Trophoblast cell (in vitro differentiated cells and primary cell): ENCODE data around the gene DNM3.

Source experiments
- DNase-seq, 2 donors: peaks; one replicate each; pipeline ENCODE4 v3.0.0-alpha.2; 2016
- H2AFZ ChIP-seq: 2 replicates; pipeline ENCODE4 v1.6.1; 2013; ENCODE audit warnings: low read length, moderate library complexity, mild to moderate bottlenecking; ENCODE audit not compliant: insufficient read depth, poor library complexity
- H2AK5ac ChIP-seq: 2 replicates; pipeline ENCODE4 v1.6.1; 2013; ENCODE audit warnings: mild to moderate bottlenecking, low read length
- H2BK120ac ChIP-seq: 2 replicates; pipeline ENCODE4 v1.6.1; 2013; ENCODE audit warnings: low read length, mild to moderate bottlenecking, moderate library complexity; ENCODE audit not compliant: insufficient read depth, poor library complexity
- H2BK12ac ChIP-seq: 2 replicates; pipeline ENCODE4 v1.6.1; 2013; ENCODE audit warnings: mild to moderate bottlenecking, low read length, moderate library complexity
- H2BK5ac ChIP-seq: 2 replicates; pipeline ENCODE4 v1.6.1; 2013; ENCODE audit warnings: low read length, low read depth, moderate library complexity, mild to moderate bottlenecking; ENCODE audit not compliant: poor library complexity
- H3K14ac ChIP-seq: 2 replicates; pipeline ENCODE4 v1.6.1; 2013; ENCODE audit warnings: mild to moderate bottlenecking, low read length
- H3K18ac ChIP-seq: 2 replicates; pipeline ENCODE4 v1.6.1; 2013; ENCODE audit warnings: mild to moderate bottlenecking, low read length
- H3K23ac ChIP-seq: 2 replicates; pipeline ENCODE4 v1.6.1; 2013; ENCODE audit warnings: low read length
- H3K27ac ChIP-seq: 2 replicates; pipeline ENCODE4 v1.5.1; 2013; ENCODE audit warnings: low read depth, mild to moderate bottlenecking, inconsistent platforms, low read length, moderate library complexity
- H3K27me3 ChIP-seq: 2 replicates; pipeline ENCODE4 v1.6.1; 2013; ENCODE audit warnings: inconsistent platforms, mild to moderate bottlenecking, low read length, moderate library complexity; ENCODE audit not compliant: insufficient read depth
- H3K36me3 ChIP-seq, 2 experiments: 1 replicate in 1 of 2; 2 replicates in 1 of 2; pipeline ENCODE4 v1.6.1; 2013; ENCODE audit warnings: low read length in 2 of 2, mild to moderate bottlenecking in 2 of 2, moderate library complexity in 1 of 2; ENCODE audit not compliant: insufficient read depth in 2 of 2, control insufficient read depth in 1 of 2
- H3K4ac ChIP-seq: 2 replicates; pipeline ENCODE4 v1.6.1; 2013; ENCODE audit warnings: low read depth, mild to moderate bottlenecking, low read length, moderate library complexity
- H3K4me1 ChIP-seq, 2 experiments: 1 replicate in 1 of 2; 2 replicates in 1 of 2; pipeline ENCODE4 v1.6.1; 2013; ENCODE audit warnings: low read length in 2 of 2, mild to moderate bottlenecking in 2 of 2, moderate library complexity in 1 of 2; ENCODE audit not compliant: insufficient read depth in 2 of 2, control insufficient read depth in 1 of 2
- H3K4me2 ChIP-seq: 2 replicates; pipeline ENCODE4 v1.6.1; 2013; ENCODE audit warnings: inconsistent platforms, mild to moderate bottlenecking, low read length, moderate library complexity
- H3K4me3 ChIP-seq: 2 replicates; pipeline ENCODE4 v1.5.1; 2013; ENCODE audit warnings: mild to moderate bottlenecking, low read depth, low read length, inconsistent platforms
- H3K79me1 ChIP-seq: one replicate; pipeline ENCODE4 v1.6.1; 2013; ENCODE audit warnings: low read length
- H3K79me2 ChIP-seq: 2 replicates; pipeline ENCODE4 v1.6.1; 2013; ENCODE audit warnings: low read length, mild to moderate bottlenecking; ENCODE audit not compliant: control insufficient read depth, insufficient read depth, poor library complexity
- H3K9ac ChIP-seq: 2 replicates; pipeline ENCODE4 v1.6.1; 2013; ENCODE audit warnings: mild to moderate bottlenecking, low read length
- H3K9me3 ChIP-seq: 2 replicates; pipeline ENCODE4 v1.6.1; 2013; ENCODE audit warnings: low read depth, mild to moderate bottlenecking, control low read depth, inconsistent platforms, low read length; ENCODE audit not compliant: insufficient read depth
- H4K12ac ChIP-seq: 2 replicates; pipeline ENCODE4 v1.6.1; 2013; ENCODE audit warnings: low read depth, mild to moderate bottlenecking, low read length, moderate library complexity
- H4K8ac ChIP-seq: 2 replicates; pipeline ENCODE4 v1.6.1; 2013; ENCODE audit warnings: low read depth, mild to moderate bottlenecking, low read length, moderate library complexity
- H4K91ac ChIP-seq: one replicate; pipeline ENCODE4 v1.6.1; 2013; ENCODE audit warnings: low read depth, mild to moderate bottlenecking, low read length, moderate library complexity
- WGBS: extraction: QIAGEN DNeasy Blood & Tissue Kit; methylation state at CpG from one replicate; pipeline ENCODE4 v1.1.7; 2013; ENCODE audit warnings: missing lambda C conversion rate; ENCODE audit not compliant: insufficient read length, insufficient coverage; ENCODE audit errors: extremely low coverage; 5-methylcytosine and 5-hydroxymethylcytosine counted together

The DNM3 gene

GRCh38 chr1:172246521-172247390 lies 405.5 kb downstream of the DNM3 start:
- H3K14ac ChIP-seq = no peak overlapping the region
- no peaks in the 10 kb centered on the region for H3K27me3 ChIP-seq
- H4K12ac ChIP-seq = no peak overlapping the region
- no peak overlapping the region for H3K4ac ChIP-seq
- no peak overlapping the region for H3K18ac ChIP-seq
- H2BK120ac ChIP-seq = no peak overlapping the region
- no peak overlapping the region for H3K9ac ChIP-seq
- no peak overlapping the region for H4K8ac ChIP-seq
- H3K9me3 ChIP-seq = no peaks in the 10 kb centered on the region
- no peaks in the 10 kb centered on the region for H3K79me2 ChIP-seq
- no peak overlapping the region for H3K4me2 ChIP-seq
- H3K23ac ChIP-seq = no peak overlapping the region
- H4K91ac ChIP-seq = no peak overlapping the region
- no CpG with 5 or more reads among the region's 8 CpGs for WGBS
- H2BK12ac ChIP-seq = no peak overlapping the region
- H3K4me1 ChIP-seq = no peaks in the 10 kb centered on the region
- no peak for DNase-seq
- H3K27ac ChIP-seq = no peak overlapping the region
- no peak overlapping the region for H2AK5ac ChIP-seq
- no peak overlapping the region for H3K4me3 ChIP-seq
- H2AFZ ChIP-seq = no peak overlapping the region
- no peaks in the 10 kb centered on the region for H3K36me3 ChIP-seq
- no peak overlapping the region for H2BK5ac ChIP-seq
- no peaks in the 10 kb centered on the region for H3K79me1 ChIP-seq

GRCh38 chr1:172251486-172251885 lies 410.2 kb downstream of the DNM3 start:
- Histone ChIP-seq H3K4ac (no peak overlapping the region), H3K23ac (no peak overlapping the region), H2BK5ac (no peak overlapping the region), H2BK12ac (no peak overlapping the region), H3K27me3 (no peaks in the 10 kb centered on the region), H3K79me2 (no peaks in the 10 kb centered on the region), H3K9ac (no peak overlapping the region), H3K4me3 (no peak overlapping the region), H2AFZ (no peak overlapping the region), H3K4me2 (no peak overlapping the region), H3K14ac (no peak overlapping the region), H4K8ac (no peak overlapping the region), H3K36me3 (no peaks in the 10 kb centered on the region), H3K4me1 (no peaks in the 10 kb centered on the region), H3K27ac (no peak overlapping the region), H3K79me1 (no peaks in the 10 kb centered on the region), H4K91ac (no peak overlapping the region), H2BK120ac (no peak overlapping the region), H4K12ac (no peak overlapping the region), H3K9me3 (no peaks in the 10 kb centered on the region), H3K18ac (no peak overlapping the region), H2AK5ac (no peak overlapping the region)
- DNase-seq = no peak
- no CpG with 5 or more reads among the region's 1 CpG for WGBS

DNA sequence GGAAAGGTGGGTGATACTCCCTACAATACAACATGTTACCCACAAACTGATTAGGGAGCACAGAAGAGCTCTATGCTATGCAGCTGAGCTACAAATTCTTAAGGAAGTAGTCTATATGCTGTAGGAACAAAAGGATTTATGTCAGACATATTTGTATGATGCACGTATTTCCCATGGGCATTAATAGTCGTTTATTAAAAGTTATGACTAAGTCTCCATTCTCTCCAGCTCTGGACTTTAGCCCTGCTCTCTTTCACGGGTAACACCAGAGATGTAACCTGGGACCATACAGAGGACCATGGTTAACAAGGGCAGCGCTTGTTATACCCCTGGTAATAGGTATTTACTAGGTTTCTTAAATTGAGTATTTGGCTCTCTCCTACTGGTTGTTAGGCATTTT lies 411.0 kb downstream of the DNM3 start:
- Histone ChIP-seq H3K23ac (no peak overlapping the region), H2AFZ (no peak overlapping the region), H2BK5ac (no peak overlapping the region), H3K9me3 (no peaks in the 10 kb centered on the region), H3K27ac (no peak overlapping the region), H3K4me3 (no peak overlapping the region), H3K14ac (no peak overlapping the region), H3K18ac (no peak overlapping the region), H2BK12ac (no peak overlapping the region), H2BK120ac (no peak overlapping the region), H3K4me2 (no peak overlapping the region), H4K8ac (no peak overlapping the region), H3K36me3 (no peaks in the 10 kb centered on the region), H3K27me3 (no peaks in the 10 kb centered on the region), H4K12ac (no peak overlapping the region), H3K79me2 (no peaks in the 10 kb centered on the region), H2AK5ac (no peak overlapping the region), H3K79me1 (no peaks in the 10 kb centered on the region), H4K91ac (no peak overlapping the region), H3K9ac (no peak overlapping the region), H3K4ac (no peak overlapping the region), H3K4me1 (no peaks in the 10 kb centered on the region)
- no CpG with 5 or more reads among the region's 4 CpGs for WGBS
- DNase-seq = no peak

GRCh38 chr1:172252958-172253357 lies 411.7 kb downstream of the DNM3 start:
- Histone ChIP-seq H4K8ac (no peak overlapping the region), H2BK12ac (no peak overlapping the region), H3K36me3 (no peaks in the 10 kb centered on the region), H3K23ac (no peak overlapping the region), H3K27ac (no peak overlapping the region), H3K9ac (no peak overlapping the region), H3K18ac (no peak overlapping the region), H4K12ac (no peak overlapping the region), H3K4me1 (no peaks in the 10 kb centered on the region), H3K79me1 (no peaks in the 10 kb centered on the region), H3K4me2 (no peak overlapping the region), H3K4ac (no peak overlapping the region), H2BK5ac (no peak overlapping the region), H3K79me2 (no peaks in the 10 kb centered on the region), H2AK5ac (no peak overlapping the region), H3K27me3 (no peaks in the 10 kb centered on the region), H2BK120ac (no peak overlapping the region), H3K4me3 (no peak overlapping the region), H4K91ac (no peak overlapping the region), H2AFZ (no peak overlapping the region), H3K14ac (no peak overlapping the region), H3K9me3 (no peaks in the 10 kb centered on the region)
- WGBS = no CpG with 5 or more reads among the region's 2 CpGs
- no peak for DNase-seq
